GM18907 (cell line): ENCODE results near the gene OR51V1.
"Not testable (repeated sequence)": the region's sequence is repeated elsewhere in the genome, so short reads cannot be mapped to it uniquely, and the experiment has no call there.

Source experiments
- ATAC-seq: cut with Tn5 transposase; IDR thresholded peaks from one replicate; pipeline ENCODE4 v1.9.1; 2021; ENCODE audit warnings: mild to moderate bottlenecking, moderate library complexity; ENCODE audit not compliant: unreplicated experiment

Gene OR51V1

GRCh38 chr11:5174934-5175333, 25.5 kb downstream of the OR51V1 start:
- ATAC-seq: no peak

DNA sequence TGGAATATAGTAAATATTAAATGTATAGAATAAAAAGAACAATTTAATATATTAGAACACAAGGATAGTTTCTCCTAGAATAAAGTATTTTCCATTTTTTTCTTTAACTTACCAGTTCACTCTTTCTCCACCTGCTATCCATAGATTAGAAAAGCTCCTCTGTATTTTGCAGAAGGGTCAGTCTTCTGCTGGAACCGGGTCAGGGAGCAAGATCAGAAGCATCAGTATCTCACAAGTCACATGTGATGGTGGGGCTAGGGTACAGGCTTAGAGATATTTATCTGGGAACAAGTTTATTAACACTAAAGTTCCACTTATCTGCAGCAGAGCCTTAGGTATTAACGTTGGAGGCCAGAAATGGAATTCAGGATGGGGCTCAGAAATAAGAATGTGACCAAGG, 28.6 kb downstream of the OR51V1 start:
- ATAC-seq: no peak

GRCh38 chr11:5165898-5166297, 34.6 kb downstream of the OR51V1 start:
- ATAC-seq: not testable (repeated sequence)

GRCh38 chr11:5164807-5165206, 35.7 kb downstream of the OR51V1 start:
- ATAC-seq: not testable (repeated sequence)

GRCh38 chr11:5161045-5161444, 39.4 kb downstream of the OR51V1 start:
- ATAC-seq: not testable (repeated sequence)

DNA sequence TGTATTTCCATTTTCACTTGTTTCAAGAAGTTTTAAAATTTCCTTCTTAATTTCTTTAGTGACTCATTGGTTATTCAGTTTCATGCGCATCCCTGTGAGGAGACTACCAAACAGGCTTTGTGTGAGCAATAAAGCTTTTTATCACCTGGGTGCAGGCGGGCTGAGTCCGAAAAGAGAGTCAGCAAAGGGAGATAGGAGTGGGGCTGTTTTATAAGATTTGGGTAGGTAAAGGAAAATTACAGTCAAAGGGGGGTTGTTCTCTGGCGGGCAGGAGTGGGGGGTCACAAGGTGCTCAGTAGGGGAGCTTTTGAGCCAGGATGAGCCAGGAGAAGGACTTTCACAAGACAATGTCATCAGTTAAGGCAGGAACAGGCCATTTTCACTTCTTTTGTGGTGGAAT, 40.3 kb downstream of the OR51V1 start:
- ATAC-seq: not testable (repeated sequence)

- no peak for ATAC-seq
These were observed 40.7 kb downstream of the OR51V1 start for GRCh38 chr11:5159806-5160205.

- no peak for ATAC-seq
These were observed 45.8 kb downstream of the OR51V1 start, which contains the start of gene OR52A1 for GRCh38 chr11:5154657-5155056. Gene OR52A1, minus strand, starts transcription at chr11:5154757. Its CDS starts 2,388 bp downstream, at chr11:5152369.

DNA sequence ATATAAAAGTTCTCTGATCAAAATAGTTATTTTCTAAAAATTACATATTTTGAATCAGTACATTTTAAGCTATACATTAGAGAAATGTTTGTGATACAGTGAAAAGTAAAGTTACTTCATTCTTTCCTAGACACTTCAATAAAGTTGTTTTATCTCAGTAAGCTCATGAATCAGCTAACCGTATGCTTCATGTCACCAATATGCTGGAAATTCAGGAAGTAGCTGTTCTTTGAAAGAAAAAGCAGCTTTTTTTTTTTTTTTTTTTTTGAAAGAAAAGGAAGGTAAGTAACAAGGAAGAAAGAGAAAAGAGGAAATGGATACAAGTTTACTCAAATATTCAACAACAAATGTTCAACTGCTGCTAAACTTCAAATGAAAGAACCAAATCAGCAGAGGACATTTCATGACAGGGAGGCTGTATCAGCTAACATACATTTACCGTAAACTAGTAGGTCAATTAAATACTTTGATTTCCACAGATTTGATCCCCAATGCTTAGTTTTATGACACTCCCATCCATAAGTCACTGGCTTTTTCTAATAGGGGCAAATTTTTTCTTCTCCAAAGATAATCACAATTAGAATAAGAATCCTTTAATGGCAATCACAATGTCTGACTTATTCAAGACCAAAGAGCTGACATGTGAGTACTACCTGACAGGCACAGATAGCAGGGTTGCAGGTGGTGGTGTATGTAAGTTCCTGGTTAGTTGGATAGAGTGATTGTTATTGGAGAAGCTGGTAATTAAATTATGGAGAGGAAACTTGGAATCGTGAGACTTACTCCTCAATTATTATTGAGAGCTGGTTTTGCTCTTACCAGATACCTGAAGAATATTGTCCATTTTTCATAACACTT, 46.7 kb downstream of the OR51V1 start:
- ATAC-seq: no peak

DNA sequence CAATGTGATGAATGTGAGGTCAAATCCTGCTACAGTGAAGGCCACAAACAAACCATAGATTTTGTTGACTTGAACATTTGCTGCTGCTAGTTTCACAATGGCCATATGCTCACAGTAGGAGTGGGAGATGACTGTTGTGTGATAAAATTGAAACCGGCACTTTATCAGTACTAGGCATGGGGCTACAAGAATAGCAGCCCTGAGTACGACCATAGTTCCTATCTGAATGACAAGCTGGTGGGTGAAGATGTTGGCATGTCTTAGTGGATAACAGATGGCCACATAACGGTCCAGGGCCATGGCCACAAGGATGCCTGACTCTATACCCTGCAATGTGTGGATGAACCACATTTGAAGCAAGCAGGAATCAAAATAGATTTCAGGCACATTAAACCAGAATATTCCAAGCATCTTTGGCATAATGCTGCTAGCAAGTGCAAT, 48.7 kb downstream of the OR51V1 start:
- no peak for ATAC-seq
